ENCODE data around the gene COMT.

COMT gene

GRCh38 chr22:19958083-19959042, 16.8 kb downstream of the COMT start:
- DNase-seq (ENCODE audit: low spot score) = no peak

- peak; percentile 78 for DNase-seq (ENCODE audit: low spot score)
Observed at GRCh38 chr22:19959043-19959586, 17.5 kb downstream of the COMT start.

- DNase-seq (ENCODE audit: low spot score) = no peak
Observed at GRCh38 chr22:19959587-19960490, 18.3 kb downstream of the COMT start.

- DNase-seq (ENCODE audit: low spot score) = no peak
Observed at GRCh38 chr22:19960491-19961200, 19.1 kb downstream of the COMT start.

- no peak for DNase-seq (ENCODE audit: low spot score)
Observed at GRCh38 chr22:19961201-19961580, 19.6 kb downstream of the COMT start.

- no peak for DNase-seq (ENCODE audit: low spot score)
Observed at GRCh38 chr22:19961868-19962245, 20.3 kb downstream of the COMT start.

GRCh38 chr22:19962246-19962908, 20.8 kb downstream of the COMT start:
- DNase-seq (ENCODE audit: low spot score) = peak; percentile 75

- DNase-seq (ENCODE audit: low spot score) = peak; percentile 69
Observed at GRCh38 chr22:19962909-19963806, 21.6 kb downstream of the COMT start.

GRCh38 chr22:19963863-19964642, 22.5 kb downstream of the COMT start:
- DNase-seq (ENCODE audit: low spot score) = no peak

GRCh38 chr22:19964701-19965386, 23.3 kb downstream of the COMT start:
- no peak for DNase-seq (ENCODE audit: low spot score)

GRCh38 chr22:19965771-19966709, 24.5 kb downstream of the COMT start:
- no peak for DNase-seq (ENCODE audit: low spot score)

- no peak for DNase-seq (ENCODE audit: low spot score)
Observed at GRCh38 chr22:19966908-19967750, 25.6 kb downstream of the COMT start.

- no peak for DNase-seq (ENCODE audit: low spot score)
Observed at GRCh38 chr22:19967850-19968449, 26.4 kb downstream of the COMT start.

GRCh38 chr22:19968450-19968891, 26.9 kb downstream of the COMT start:
- DNase-seq (ENCODE audit: low spot score) = no peak

- DNase-seq (ENCODE audit: low spot score) = no peak
Observed at GRCh38 chr22:19969141-19969928, 27.8 kb downstream of the COMT start.
